ENCODE results near the gene DLX2.

The DLX2 gene

GRCh38 chr2:172092716-172093415, 9.8 kb downstream of the DLX2 start:
- no peak for DNase-seq

- no peak for DNase-seq
Measured at GRCh38 chr2:172091761-172092566, 10.7 kb downstream of the DLX2 start.

- no peak for DNase-seq
Measured at GRCh38 chr2:172091000-172091641, 11.6 kb downstream of the DLX2 start.

GRCh38 chr2:172090044-172090961, 12.4 kb downstream of the DLX2 start:
- no peak for DNase-seq

GRCh38 chr2:172089633-172090032, 13.1 kb downstream of the DLX2 start:
- DNase-seq, result no peak

- DNase-seq, result no peak
Measured at GRCh38 chr2:172089005-172089504, 13.6 kb downstream of the DLX2 start.

- DNase-seq, result no peak
Measured at GRCh38 chr2:172088245-172089004, 14.3 kb downstream of the DLX2 start.

GRCh38 chr2:172087780-172088244, 14.9 kb downstream of the DLX2 start:
- DNase-seq, result no peak

GRCh38 chr2:172087207-172087779, 15.4 kb downstream of the DLX2 start:
- DNase-seq, result no peak

- no peak for DNase-seq
Measured at GRCh38 chr2:172086241-172087206, 16.2 kb downstream of the DLX2 start.

- no peak for DNase-seq
Measured at GRCh38 chr2:172085460-172086159, 17.1 kb downstream of the DLX2 start, which contains the start of gene DLX1. DLX1 (plus strand) TSS chr2:172085507; CDS start chr2:172085678, 171 bp downstream.

- peak; percentile 25 for DNase-seq
Measured at GRCh38 chr2:172084645-172085459, 17.8 kb downstream of the DLX2 start.

GRCh38 chr2:172084395-172084644, 18.4 kb downstream of the DLX2 start:
- DNase-seq, result no peak

GRCh38 chr2:172083628-172084394, 18.9 kb downstream of the DLX2 start:
- DNase-seq, result no peak

- no peak for DNase-seq
Measured at GRCh38 chr2:172082944-172083627, 19.6 kb downstream of the DLX2 start.

- no peak for DNase-seq
Measured at GRCh38 chr2:172082105-172082943, 20.4 kb downstream of the DLX2 start.
